ENCODE results near the gene CD2AP. TPM values are rescaled to one million over a fixed set of nuclear protein-coding genes. Genes with fewer than 3 reads are reported as not detected.
"Not testable (repeated sequence)": the region's sequence is repeated elsewhere in the genome, so short reads cannot be mapped to it uniquely, and the experiment has no call there.

CD2AP gene
- polyA plus RNA-seq, 4 donors: 18.9 to 92.2 (median 82.5) TPM

DNA sequence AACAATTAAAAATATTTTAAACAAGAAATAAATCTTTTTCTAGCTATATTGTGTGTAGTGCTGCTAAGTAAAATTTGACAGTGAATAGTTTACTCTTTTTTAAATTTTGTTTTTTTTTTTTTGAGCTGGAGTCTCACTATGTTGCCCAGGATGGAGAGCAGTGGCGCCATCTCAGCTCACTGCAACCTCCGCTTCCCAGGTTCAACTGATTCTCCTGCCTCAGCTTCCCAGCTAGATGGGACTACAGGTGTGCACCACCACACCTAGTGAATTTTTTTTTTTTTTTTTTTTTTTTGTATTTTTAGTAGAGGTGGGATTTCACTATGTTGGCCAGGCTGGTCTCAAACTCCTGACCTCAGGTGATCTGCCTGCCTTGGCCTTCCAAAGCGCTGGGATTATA lies 75.7 kb downstream of the CD2AP start:
- not testable (repeated sequence) for DNase-seq (ENCODE audit: low read depth in 4 of 4, low spot score in 3 of 4)

DNA sequence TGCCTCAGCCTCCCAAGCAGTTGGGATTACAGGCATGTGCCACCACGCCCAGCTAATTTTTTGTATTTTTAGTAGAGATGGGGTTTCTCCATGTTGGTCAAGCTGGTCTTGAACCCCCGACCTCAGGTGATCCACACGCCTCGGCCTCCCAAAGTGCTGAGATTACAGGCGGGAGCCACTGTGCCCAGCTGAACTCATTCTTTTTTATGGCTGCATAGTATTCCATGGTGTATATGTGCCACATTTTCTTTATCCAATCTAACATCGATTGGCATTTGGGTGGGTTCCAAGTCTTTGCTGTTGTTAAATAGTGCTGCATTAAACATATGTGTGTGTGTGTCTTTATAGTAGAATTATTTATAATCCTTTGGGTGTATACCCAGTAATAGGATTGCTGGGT lies 78.9 kb downstream of the CD2AP start:
- not testable (repeated sequence) for DNase-seq (ENCODE audit: low read depth in 4 of 4, low spot score in 3 of 4)

DNA sequence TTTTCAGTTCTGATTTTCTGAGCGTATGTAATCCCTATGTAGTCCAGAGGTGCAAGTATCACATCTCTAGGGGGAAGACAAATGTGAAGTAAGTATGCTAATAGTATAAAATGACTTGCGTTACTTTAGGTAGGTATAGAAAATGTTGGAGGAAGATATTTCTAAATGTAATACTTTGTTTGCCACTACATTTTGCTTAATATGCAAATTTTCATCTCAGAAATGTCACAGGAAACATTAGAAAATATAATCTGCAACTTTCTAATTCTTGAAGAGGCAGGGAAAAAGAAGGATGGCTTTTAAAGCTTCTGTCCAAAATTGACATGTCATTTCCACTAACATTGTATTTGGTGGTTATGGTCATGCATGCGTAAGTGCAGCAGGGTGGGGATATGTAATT lies 85.6 kb downstream of the CD2AP start:
- no peak for DNase-seq (ENCODE audit: low read depth in 4 of 4, low spot score in 3 of 4)

GRCh38 chr6:47566602-47567001 lies 89.0 kb downstream of the CD2AP start:
- not testable (repeated sequence) for DNase-seq (ENCODE audit: low read depth in 4 of 4, low spot score in 3 of 4)

GRCh38 chr6:47567586-47567985 lies 90.0 kb downstream of the CD2AP start:
- DNase-seq (ENCODE audit: low read depth in 4 of 4, low spot score in 3 of 4): no peak

DNA sequence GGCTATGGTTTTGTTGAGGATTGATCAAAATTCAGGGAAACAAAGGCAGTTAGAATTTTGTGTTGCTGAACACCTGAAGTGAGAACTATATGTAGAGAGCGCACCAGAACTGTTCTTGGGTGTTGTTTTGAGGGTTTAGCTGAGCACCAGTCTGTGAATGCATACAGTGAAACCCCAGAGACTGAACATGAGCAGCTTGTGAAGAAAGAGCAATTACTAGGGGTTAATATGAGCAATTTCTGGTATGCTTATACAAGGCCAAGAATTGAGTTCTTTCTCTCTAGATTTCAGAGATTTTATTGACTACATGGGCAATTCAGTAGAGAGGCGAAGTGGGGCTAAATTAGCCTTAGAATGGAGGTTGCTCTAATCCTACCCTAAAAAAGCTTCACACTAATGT lies 93.9 kb downstream of the CD2AP start:
- no peak for DNase-seq (ENCODE audit: low read depth in 4 of 4, low spot score in 3 of 4)

DNA sequence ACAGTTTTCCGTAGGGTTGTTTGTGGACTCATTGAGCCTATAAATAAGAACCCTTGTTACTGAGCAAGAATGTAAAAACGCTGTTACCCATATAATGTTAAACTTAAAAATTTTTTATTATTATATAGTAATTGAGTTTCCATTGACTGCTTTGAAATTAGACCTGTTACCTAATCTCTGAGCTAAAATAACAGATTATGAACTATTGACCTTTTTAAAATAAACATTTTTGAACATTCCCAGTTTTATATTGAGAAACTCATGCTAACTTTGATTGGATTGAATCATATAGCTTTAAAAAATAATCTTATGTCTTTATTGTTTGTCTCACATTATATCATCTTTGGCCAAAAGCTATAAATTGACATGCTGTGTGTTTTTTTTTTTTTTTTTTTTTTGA lies 95.5 kb downstream of the CD2AP start:
- DNase-seq (ENCODE audit: low read depth in 4 of 4, low spot score in 3 of 4): no peak

DNA sequence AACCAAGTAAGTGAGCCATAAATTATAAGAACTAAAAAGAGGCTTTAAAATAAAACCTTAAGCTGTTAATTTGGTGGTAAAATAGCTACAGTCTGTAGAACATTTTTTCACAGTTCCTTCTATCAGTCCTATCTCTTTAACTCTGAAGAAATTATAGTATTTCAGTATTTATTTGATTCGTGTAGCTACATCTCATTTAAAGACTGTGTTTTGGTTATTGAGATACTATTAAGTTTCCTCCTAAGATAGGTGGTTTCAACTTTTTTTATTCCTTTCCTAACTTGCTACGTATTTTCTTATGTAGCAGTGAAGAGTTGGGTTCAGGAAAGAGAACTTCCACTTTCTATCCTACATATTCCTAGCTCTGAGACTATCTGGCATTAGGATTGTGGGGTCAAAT lies 97.2 kb downstream of the CD2AP start:
- no peak for DNase-seq (ENCODE audit: low read depth in 4 of 4, low spot score in 3 of 4)

DNA sequence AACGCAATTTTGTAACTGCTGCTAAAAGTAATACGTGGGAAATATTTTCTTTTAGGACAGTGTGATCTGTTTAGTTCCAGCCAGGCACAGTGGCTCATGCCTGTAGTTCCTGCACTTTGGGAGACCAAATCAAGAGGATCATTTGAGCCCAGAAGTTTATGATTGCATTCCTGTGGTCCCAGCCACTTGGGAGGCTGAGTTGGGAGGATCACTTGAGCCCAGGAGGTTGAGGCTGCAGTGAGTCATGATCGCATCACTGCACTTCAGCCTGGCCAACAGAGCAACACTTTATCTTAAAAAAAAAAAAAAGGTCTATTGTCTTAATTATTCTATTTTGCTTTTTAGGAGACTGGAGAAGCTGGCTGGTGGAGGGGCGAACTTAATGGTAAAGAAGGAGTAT lies 101.5 kb downstream of the CD2AP start:
- no peak for DNase-seq (ENCODE audit: low read depth in 4 of 4, low spot score in 3 of 4)

DNA sequence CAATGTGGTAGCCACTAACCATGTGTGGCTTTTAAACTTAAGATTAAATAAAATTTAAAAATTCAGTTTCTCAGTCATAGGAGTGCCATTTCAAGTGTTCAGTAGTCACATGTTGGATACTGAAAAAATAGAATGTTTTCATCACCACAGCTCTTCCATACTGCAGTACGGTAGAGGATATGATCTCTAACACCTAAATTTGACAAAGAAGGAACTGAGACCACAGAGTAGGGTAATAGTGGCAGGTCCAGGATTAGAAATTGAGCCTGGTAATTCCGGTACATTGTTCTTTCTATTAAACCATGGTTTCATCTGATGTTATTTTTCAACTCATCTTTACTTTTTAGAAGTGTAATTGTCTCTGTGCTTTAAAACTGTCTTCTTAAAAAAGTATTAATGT lies 104.0 kb downstream of the CD2AP start:
- DNase-seq (ENCODE audit: low read depth in 4 of 4, low spot score in 3 of 4): no peak

DNA sequence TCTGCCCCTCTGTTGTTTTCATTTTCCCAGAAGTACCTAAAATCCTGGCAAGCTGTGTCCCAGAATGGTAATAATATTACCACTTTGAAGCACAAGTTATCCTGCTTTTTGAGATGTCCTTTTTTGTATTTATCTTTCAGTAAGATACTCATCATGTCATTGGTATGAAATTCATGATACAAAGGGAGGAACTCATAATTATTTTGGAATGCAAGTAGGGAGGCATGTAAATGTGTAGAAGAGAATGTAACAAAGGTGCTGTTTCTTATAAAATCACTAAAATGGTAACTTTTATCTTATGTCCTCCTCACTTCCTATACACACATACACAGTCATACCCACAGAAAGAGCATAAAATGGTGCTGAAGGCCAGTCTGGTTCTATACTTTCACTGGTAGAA lies 109.9 kb downstream of the CD2AP start:
- DNase-seq (ENCODE audit: low read depth in 4 of 4, low spot score in 3 of 4): no peak

DNA sequence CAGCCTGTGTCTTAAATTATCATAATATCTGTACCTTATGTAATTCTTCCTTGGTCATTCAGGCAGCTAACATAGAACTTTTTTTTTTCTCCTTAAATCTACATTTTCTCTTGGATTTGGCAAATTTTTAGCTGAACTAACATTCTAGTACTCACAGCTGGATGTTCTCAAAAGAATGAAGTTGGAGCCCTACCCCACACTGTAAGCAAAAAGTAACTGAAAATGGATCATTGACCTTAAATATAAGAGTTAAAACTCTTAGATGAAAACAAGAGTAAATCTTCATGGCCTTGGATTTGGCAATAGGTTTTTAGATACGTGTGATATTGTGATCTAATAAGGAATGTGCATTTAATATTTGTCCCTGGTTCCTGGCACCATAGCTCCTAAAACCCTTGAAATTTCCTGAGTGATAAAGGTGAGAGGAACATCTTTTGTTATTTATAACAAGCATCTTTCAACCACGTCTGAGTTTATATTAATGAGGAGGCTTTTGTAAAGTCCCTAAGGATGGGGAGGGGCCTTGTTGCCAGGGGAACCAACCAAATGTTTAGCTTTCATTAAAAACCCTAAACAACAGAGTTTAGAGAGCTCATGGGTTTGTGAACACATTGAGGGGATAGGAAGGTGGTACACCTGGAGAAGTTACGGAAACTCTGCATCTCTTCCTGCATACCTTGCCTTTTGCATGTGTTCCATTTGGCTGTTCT lies 114.7 kb downstream of the CD2AP start:
- DNase-seq (ENCODE audit: low read depth in 4 of 4, low spot score in 3 of 4): no peak

DNA sequence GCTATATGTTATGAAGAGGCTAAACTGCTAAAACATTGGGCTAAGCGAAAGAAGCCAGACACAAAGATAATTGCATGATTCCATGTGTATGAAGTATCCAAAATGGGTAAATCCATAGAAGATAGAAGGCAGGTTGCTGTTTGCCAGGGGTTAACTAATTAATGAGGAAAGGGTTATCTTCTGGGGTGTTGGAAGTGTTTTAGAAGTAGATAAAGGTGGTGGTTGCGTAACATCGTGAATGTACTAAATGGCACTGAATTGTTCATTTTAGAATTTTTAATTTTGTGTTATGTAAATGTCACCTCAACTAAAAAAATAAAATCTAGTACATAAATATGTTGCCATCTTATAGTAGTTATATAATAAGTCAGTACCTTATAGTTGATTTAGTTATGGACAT lies 116.4 kb downstream of the CD2AP start:
- no peak for DNase-seq (ENCODE audit: low read depth in 4 of 4, low spot score in 3 of 4)

- DNase-seq (ENCODE audit: low read depth in 4 of 4, low spot score in 3 of 4): peak; percentile 10 to 41 (median 26)
Measured at GRCh38 chr6:47595785-47596184, 118.2 kb downstream of the CD2AP start.

DNA sequence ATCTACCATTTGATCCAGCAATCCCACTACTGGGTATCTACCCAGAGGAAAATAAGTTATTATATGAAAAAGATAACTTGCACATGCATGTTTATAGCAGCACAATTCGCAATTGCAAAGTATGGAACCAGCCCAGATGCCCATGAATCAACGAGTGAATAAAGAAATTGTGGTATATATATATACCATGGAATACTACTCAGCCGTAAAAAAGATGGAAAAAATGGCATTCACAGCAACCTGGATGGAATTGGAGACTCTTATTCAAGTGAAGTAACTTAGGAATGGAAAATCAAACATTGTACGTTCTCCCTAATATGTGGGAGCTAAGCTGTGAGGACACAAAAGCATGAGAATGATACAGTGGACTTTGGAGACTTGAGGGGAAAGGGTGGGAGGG lies 120.8 kb downstream of the CD2AP start:
- DNase-seq (ENCODE audit: low read depth in 4 of 4, low spot score in 3 of 4): no peak

- no peak for DNase-seq (ENCODE audit: low read depth in 4 of 4, low spot score in 3 of 4)
Measured at GRCh38 chr6:47599512-47599911, 121.9 kb downstream of the CD2AP start.

DNA sequence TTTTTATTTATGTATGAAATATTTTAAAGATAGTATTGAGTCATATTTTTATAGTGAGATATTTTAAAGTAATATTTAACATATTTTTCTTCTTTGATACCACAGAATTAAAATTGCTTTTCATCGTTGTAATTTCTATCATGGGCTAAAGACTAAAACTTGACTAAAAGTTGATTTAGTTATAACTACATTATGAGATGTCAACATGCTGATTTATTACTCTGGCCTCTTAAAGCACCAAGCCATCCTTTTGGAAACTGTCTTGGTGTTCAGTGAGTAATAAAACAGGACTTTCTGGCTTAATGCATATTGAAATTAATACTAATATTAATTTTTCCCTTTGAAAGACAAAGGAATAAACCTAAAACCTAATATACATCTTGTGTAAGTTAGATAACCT lies 125.6 kb downstream of the CD2AP start:
- DNase-seq (ENCODE audit: low read depth in 4 of 4, low spot score in 3 of 4): no peak

DNA sequence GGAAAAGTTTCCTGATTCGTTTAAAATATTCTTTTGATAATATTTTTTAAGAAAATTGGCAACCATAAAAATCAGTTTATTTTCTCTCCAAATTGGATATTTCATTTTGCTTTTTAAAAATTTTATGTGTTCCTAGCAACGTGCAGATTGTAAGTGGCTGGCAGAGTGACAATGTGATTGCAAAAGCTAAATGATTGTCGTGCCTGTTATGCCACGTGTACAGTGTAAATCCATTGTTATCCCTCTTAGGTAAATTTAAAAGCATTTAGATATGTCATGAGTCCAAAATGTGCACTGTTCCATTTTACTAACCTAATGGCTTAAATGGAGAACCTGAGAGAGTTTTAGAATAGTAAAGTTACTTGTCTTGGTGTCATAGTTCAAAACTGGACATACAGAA lies 126.4 kb downstream of the CD2AP start:
- no peak for DNase-seq (ENCODE audit: low read depth in 4 of 4, low spot score in 3 of 4)

- DNase-seq (ENCODE audit: low read depth in 4 of 4, low spot score in 3 of 4): no peak
Measured at GRCh38 chr6:47621838-47622449, 144.4 kb downstream of the CD2AP start.

DNA sequence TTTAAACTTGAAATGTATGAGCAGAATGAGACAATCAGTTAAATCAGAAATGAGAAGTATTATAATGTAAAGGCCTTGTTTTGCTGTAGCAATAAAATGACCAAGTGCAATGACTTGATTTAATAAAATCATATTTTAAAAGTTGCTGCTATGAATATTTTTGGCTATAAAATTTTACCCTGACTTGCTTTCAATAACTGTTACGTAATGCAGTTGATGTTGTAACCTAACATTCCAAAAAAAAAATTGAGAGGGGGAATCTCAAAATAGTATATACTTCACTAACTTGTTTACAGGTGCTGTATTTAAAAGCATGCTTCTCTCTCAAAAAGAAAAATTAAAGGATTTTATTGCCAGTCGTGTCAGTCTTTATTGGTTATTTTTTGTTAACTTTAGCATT lies 149.2 kb downstream of the CD2AP start:
- no peak for DNase-seq (ENCODE audit: low read depth in 4 of 4, low spot score in 3 of 4)

GRCh38 chr6:47628448-47629272 lies 151.1 kb downstream of the CD2AP start:
- no peak for DNase-seq (ENCODE audit: low read depth in 4 of 4, low spot score in 3 of 4)

DNA sequence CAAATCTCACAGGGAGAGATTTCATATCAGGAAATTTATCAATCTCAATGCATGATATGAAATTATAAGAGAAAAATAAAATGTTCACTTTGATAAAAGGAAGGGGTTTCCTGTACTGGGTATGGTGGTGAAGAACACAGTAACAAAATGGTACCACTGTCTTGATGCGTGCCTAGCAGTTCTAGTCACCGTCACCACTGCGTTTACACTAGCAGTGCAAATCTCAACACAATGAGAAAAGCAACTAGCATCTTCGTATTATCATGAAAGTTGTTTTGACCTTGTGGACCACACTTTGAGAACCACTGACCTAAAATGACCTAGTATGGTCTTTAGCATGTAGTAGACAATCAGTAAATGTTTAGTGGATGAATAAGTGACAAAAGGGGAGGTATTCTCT lies 152.4 kb downstream of the CD2AP start:
- DNase-seq (ENCODE audit: low read depth in 4 of 4, low spot score in 3 of 4): no peak

Data from left renal pelvis (tissue), 4 donors.